Activated B cell treated with CpG ODN at 0.5 μM for 24 hours (primary cell): ENCODE results near the gene ARHGAP32. TPM values are rescaled to one million over a fixed set of nuclear protein-coding genes. Genes with fewer than 3 reads are reported as not detected.

Experiments used
- ATAC-seq: fragments of 200-7000 bp; cut with Tn5 transposase; one replicate; pipeline ENCODE4 v1.10.0; 2021; ENCODE audit warnings: low read depth, mild to moderate bottlenecking, moderate library complexity
- CTCF ChIA-PET: fragments of 350-600 bp; sonication (Branson Sonifier 250); formaldehyde crosslinking; loops from one replicate; lab custom pipeline; 2021; ENCODE audit warnings: antibody characterized with exemption; lab: Charles Lee
- POLR2A ChIA-PET: fragments of 350-600 bp; sonication (Branson Sonifier 250); formaldehyde crosslinking; loops from one replicate; lab custom pipeline; 2021; ENCODE audit warnings: antibody characterized with exemption; lab: Charles Lee
- DNase-seq: peaks from one replicate; pipeline ENCODE4 v3.0.0; 2022
- H3K27ac Mint-ChIP-seq: one replicate; pipeline ENCODE4 v1.8.0; 2020; ENCODE audit warnings: mixed read lengths
- H3K27me3 Mint-ChIP-seq: one replicate; pipeline ENCODE4 v1.8.0; 2021; ENCODE audit warnings: mixed read lengths
- H3K36me3 Mint-ChIP-seq: one replicate; pipeline ENCODE4 v1.8.0; 2021; ENCODE audit warnings: low read depth, mixed read lengths
- H3K4me1 Mint-ChIP-seq: one replicate; pipeline ENCODE4 v1.8.0; 2021; ENCODE audit warnings: mixed read lengths
- H3K4me3 Mint-ChIP-seq: one replicate; pipeline ENCODE4 v1.8.0; 2020; ENCODE audit warnings: mild to moderate bottlenecking, mixed read lengths
- H3K9me3 Mint-ChIP-seq: one replicate; pipeline ENCODE4 v1.8.0; 2020; ENCODE audit warnings: mixed read lengths
- CTCF ChIP-seq: fragments of 200-600 bp; IDR thresholded peaks from one replicate; pipeline ENCODE4 v1.8.0; 2022; ENCODE audit warnings: antibody characterized with exemption, mild to moderate bottlenecking
- intact Hi-C: fragments of 100-400 bp; cut with micrococcal nuclease; formaldehyde crosslinking; loops from one replicate; pipeline ENCODE4 v1.15.1; 2024
- total RNA-seq: library from RNA; stranded (reverse); gene quantifications from 2 replicates; pipeline ENCODE4 v1.2.3, GENCODE V29; 2022

The ARHGAP32 gene
- total RNA-seq, 1 donor from 2014 or later = 6.0 TPM

- intact Hi-C loops = loop anchor here (10.0 kb wide), 1 partner anchor 330 kb away; no protein-coding TSS in a partner anchor
- ChIA-PET POLR2A (no interaction called here), CTCF (interaction anchor here (0.9 to 1.1 kb wide), 2 partner anchors 8 to 805 kb away, joined by 3 to 4 read pairs; no protein-coding TSS in a partner anchor)
- Mint-ChIP-seq H3K4me3 (no peak overlapping the region), H3K9me3 (no peaks in the 10 kb centered on the region), H3K4me1 (peaks cover 13% of the 10 kb centered on the region), H3K36me3 (no peaks in the 10 kb centered on the region), H3K27ac (no peak overlapping the region), H3K27me3 (no peaks in the 10 kb centered on the region)
- no peak for ATAC-seq
- TF ChIP-seq CTCF = no peak
- DNase-seq = no peak
Observed at GRCh38 chr11:128964463-128964930, 227.6 kb downstream of the ARHGAP32 start.

- H3K27ac Mint-ChIP-seq = no peak overlapping the region
- no peaks in the 10 kb centered on the region for H3K27me3 Mint-ChIP-seq
- no peak for DNase-seq
- CTCF ChIA-PET = interaction anchor here (0.9 to 1.1 kb wide), 2 partner anchors 7 to 804 kb away, joined by 3 to 4 read pairs; no protein-coding TSS in a partner anchor
- no peak for TF ChIP-seq CTCF
- intact Hi-C loops = loop anchor here (10.0 kb wide), 1 partner anchor 329 kb away; no protein-coding TSS in a partner anchor
- H3K4me1 Mint-ChIP-seq = peaks cover 13% of the 10 kb centered on the region
- H3K9me3 Mint-ChIP-seq = no peaks in the 10 kb centered on the region
- no peak for ATAC-seq
- no peak overlapping the region for H3K4me3 Mint-ChIP-seq
- POLR2A ChIA-PET = no interaction called here
- H3K36me3 Mint-ChIP-seq = no peaks in the 10 kb centered on the region
Observed at GRCh38 chr11:128963744-128964325, 228.3 kb downstream of the ARHGAP32 start.

- no peak overlapping the region for H3K27ac Mint-ChIP-seq
- H3K4me1 Mint-ChIP-seq = peaks cover 13% of the 10 kb centered on the region
- POLR2A ChIA-PET = no interaction called here
- intact Hi-C loops = loop anchor here (10.0 kb wide), 1 partner anchor 328 kb away; no protein-coding TSS in a partner anchor
- CTCF ChIA-PET = no interaction called here
- TF ChIP-seq CTCF = no peak
- DNase-seq = no peak
- no peaks in the 10 kb centered on the region for H3K9me3 Mint-ChIP-seq
- H3K4me3 Mint-ChIP-seq = no peak overlapping the region
- no peak for ATAC-seq
- H3K36me3 Mint-ChIP-seq = no peaks in the 10 kb centered on the region
- H3K27me3 Mint-ChIP-seq = no peaks in the 10 kb centered on the region
Observed at GRCh38 chr11:128962896-128963295, 229.2 kb downstream of the ARHGAP32 start.

- TF ChIP-seq CTCF = no peak
- H3K27ac Mint-ChIP-seq = no peak overlapping the region
Observed at GRCh38 chr11:128961645-128962044, 230.5 kb downstream of the ARHGAP32 start.

GRCh38 chr11:128957202-128957482, 235.0 kb downstream of the ARHGAP32 start:
- ChIA-PET POLR2A (no interaction called here), CTCF (interaction anchor here (0.7 to 7.7 kb wide), 20 partner anchors 7 to 799 kb away, joined by 3 to 172 read pairs (median 5); partner anchors contain the start of gene KCNJ5)
- H3K4me3 Mint-ChIP-seq = no peak overlapping the region
- H3K4me1 Mint-ChIP-seq = peaks cover 2% of the 10 kb centered on the region
- no peaks in the 10 kb centered on the region for H3K36me3 Mint-ChIP-seq
- DNase-seq (no peak), ATAC-seq (no peak)
- no peak overlapping the region for H3K27ac Mint-ChIP-seq
- no peaks in the 10 kb centered on the region for H3K9me3 Mint-ChIP-seq
- TF ChIP-seq CTCF = no peak
- H3K27me3 Mint-ChIP-seq = peaks cover 14% of the 10 kb centered on the region
- intact Hi-C loops = no loop called here

More at GRCh38 chr11:128961645-128962044, 230.5 kb downstream of the ARHGAP32 start:
- H3K9me3 Mint-ChIP-seq = no peaks in the 10 kb centered on the region
- H3K36me3 Mint-ChIP-seq = no peaks in the 10 kb centered on the region
- ChIA-PET CTCF (interaction anchor here (0.8 to 0.9 kb wide), 2 partner anchors 73 to 75 kb away, joined by 3 read pairs; no protein-coding TSS in a partner anchor), POLR2A (no interaction called here)
- peaks cover 6% of the 10 kb centered on the region for H3K27me3 Mint-ChIP-seq
- no peak for ATAC-seq
- intact Hi-C loops = loop anchor here (10.0 kb wide), 1 partner anchor 327 kb away; no protein-coding TSS in a partner anchor
- H3K4me3 Mint-ChIP-seq = no peak overlapping the region
- peaks cover 13% of the 10 kb centered on the region for H3K4me1 Mint-ChIP-seq
- no peak for DNase-seq
